Measurements from ENCODE around the gene TMPRSS7.

The TMPRSS7 gene

GRCh38 chr3:112090887-112091586, 56.5 kb downstream of the TMPRSS7 start:
- Histone ChIP-seq H2AK5ac (ENCODE audit: low read depth, low read length) (no peak overlapping the region), H3K79me1 (ENCODE audit: low read depth, low read length) (no peaks in the 10 kb centered on the region), H3K14ac (ENCODE audit: low read length) (no peak overlapping the region), H3K23ac (ENCODE audit: low read depth, low read length, poor library complexity) (no peak overlapping the region), H4K8ac (ENCODE audit: low read depth, low read length) (no peak overlapping the region), H3K4me3 (ENCODE audit: low read length in 2 of 2) (no peak overlapping the region), H2BK15ac (ENCODE audit: low read length) (no peak overlapping the region), H2BK5ac (ENCODE audit: low read length) (no peak overlapping the region), H3K36me3 (replicated peaks in 1 of 2; ENCODE audit: control insufficient read depth in 2 of 2, insufficient read depth in 2 of 2, low read length in 2 of 2) (no peaks in the 10 kb centered on the region), H3K27me3 (ENCODE audit: control insufficient read depth in 3 of 3, insufficient read depth in 3 of 3, low read depth in 1 of 3, low read length in 3 of 3) (peaks cover 0 to 19% (median 8%) of the 10 kb centered on the region in 3 experiments), H3K18ac (ENCODE audit: low read length) (peak overlapping the region; percentile 27), H3K4me2 (ENCODE audit: insufficient read depth, low read length, poor library complexity, severe bottlenecking) (no peak overlapping the region), H3K4me1 (ENCODE audit: control insufficient read depth in 2 of 2, insufficient read depth in 1 of 2, low read depth in 1 of 2, low read length in 2 of 2) (peaks cover 16 to 19% of the 10 kb centered on the region in 2 donors), H4K91ac (ENCODE audit: low read depth, low read length, poor library complexity) (no peak overlapping the region), H3K9ac (ENCODE audit: low read depth, low read length, poor library complexity) (no peak overlapping the region), H3K4ac (ENCODE audit: low read length) (no peak overlapping the region), H2BK12ac (ENCODE audit: low read length) (no peak overlapping the region), H2AFZ (ENCODE audit: low read length) (peak overlapping the region; percentile 21), H3K9me3 (replicated peaks in 1 of 2; ENCODE audit: control insufficient read depth in 2 of 2, insufficient read depth in 1 of 2, low read depth in 1 of 2, low read length in 2 of 2) (no peaks in the 10 kb centered on the region), H2BK120ac (ENCODE audit: low read depth, low read length) (no peak overlapping the region), H3K27ac (replicated peaks; ENCODE audit: low read length) (no peak overlapping the region)
- no CpG with 5 or more reads among the region's 6 CpGs for WGBS, 2 donors (ENCODE audit: extremely low coverage in 2 of 2, insufficient read length in 2 of 2, insufficient replicate concordance in 1 of 2)
- no peak for DNase-seq (ENCODE audit: low spot score)

- Histone ChIP-seq H3K4me1 (ENCODE audit: control insufficient read depth in 2 of 2, insufficient read depth in 1 of 2, low read depth in 1 of 2, low read length in 2 of 2) (peaks cover 14 to 19% of the 10 kb centered on the region in 2 donors), H3K36me3 (replicated peaks in 1 of 2; ENCODE audit: control insufficient read depth in 2 of 2, insufficient read depth in 2 of 2, low read length in 2 of 2) (no peaks in the 10 kb centered on the region), H3K4ac (ENCODE audit: low read length) (no peak overlapping the region), H3K14ac (ENCODE audit: low read length) (no peak overlapping the region), H3K27me3 (ENCODE audit: control insufficient read depth in 3 of 3, insufficient read depth in 3 of 3, low read depth in 1 of 3, low read length in 3 of 3) (peaks cover 0 to 5% (median 1%) of the 10 kb centered on the region in 3 experiments), H2BK120ac (ENCODE audit: low read depth, low read length) (no peak overlapping the region), H3K27ac (replicated peaks; ENCODE audit: low read length) (no peak overlapping the region), H4K91ac (ENCODE audit: low read depth, low read length, poor library complexity) (no peak overlapping the region), H3K79me1 (ENCODE audit: low read depth, low read length) (no peaks in the 10 kb centered on the region), H2AFZ (ENCODE audit: low read length) (peak overlapping the region; percentile 78), H2BK15ac (ENCODE audit: low read length) (no peak overlapping the region), H2AK5ac (ENCODE audit: low read depth, low read length) (no peak overlapping the region), H3K4me2 (ENCODE audit: insufficient read depth, low read length, poor library complexity, severe bottlenecking) (no peak overlapping the region), H2BK5ac (ENCODE audit: low read length) (no peak overlapping the region), H3K18ac (ENCODE audit: low read length) (no peak overlapping the region), H4K8ac (ENCODE audit: low read depth, low read length) (no peak overlapping the region), H3K4me3 (ENCODE audit: low read length in 2 of 2) (no peak overlapping the region), H2BK12ac (ENCODE audit: low read length) (no peak overlapping the region), H3K9ac (ENCODE audit: low read depth, low read length, poor library complexity) (no peak overlapping the region), H3K23ac (ENCODE audit: low read depth, low read length, poor library complexity) (no peak overlapping the region), H3K9me3 (replicated peaks in 1 of 2; ENCODE audit: control insufficient read depth in 2 of 2, insufficient read depth in 1 of 2, low read depth in 1 of 2, low read length in 2 of 2) (no peaks in the 10 kb centered on the region)
- WGBS, 2 donors (ENCODE audit: extremely low coverage in 2 of 2, insufficient read length in 2 of 2, insufficient replicate concordance in 1 of 2) = no CpG with 5 or more reads among the region's 6 CpGs
- no peak for DNase-seq (ENCODE audit: low spot score)
These were observed 58.1 kb downstream of the TMPRSS7 start for GRCh38 chr3:112092496-112093179.

- H2AFZ ChIP-seq (ENCODE audit: low read length) = peak overlapping the region; percentile 78
- no peaks in the 10 kb centered on the region for H3K79me1 ChIP-seq (ENCODE audit: low read depth, low read length)
- H3K4me3 ChIP-seq (ENCODE audit: low read length in 2 of 2) = no peak overlapping the region
- H3K18ac ChIP-seq (ENCODE audit: low read length) = no peak overlapping the region
- no peaks in the 10 kb centered on the region for H3K27me3 ChIP-seq (ENCODE audit: control insufficient read depth in 3 of 3, insufficient read depth in 3 of 3, low read depth in 1 of 3, low read length in 3 of 3)
- no peak for DNase-seq (ENCODE audit: low spot score)
- H3K4me2 ChIP-seq (ENCODE audit: insufficient read depth, low read length, poor library complexity, severe bottlenecking) = no peak overlapping the region
- H3K27ac ChIP-seq (replicated peaks; ENCODE audit: low read length) = no peak overlapping the region
- H2BK12ac ChIP-seq (ENCODE audit: low read length) = no peak overlapping the region
- H3K4me1 ChIP-seq (ENCODE audit: control insufficient read depth in 2 of 2, insufficient read depth in 1 of 2, low read depth in 1 of 2, low read length in 2 of 2) = peaks cover 14 to 19% of the 10 kb centered on the region in 2 donors
- no peaks in the 10 kb centered on the region for H3K9me3 ChIP-seq (replicated peaks in 1 of 2; ENCODE audit: control insufficient read depth in 2 of 2, insufficient read depth in 1 of 2, low read depth in 1 of 2, low read length in 2 of 2)
- no peak overlapping the region for H3K4ac ChIP-seq (ENCODE audit: low read length)
- H2AK5ac ChIP-seq (ENCODE audit: low read depth, low read length) = no peak overlapping the region
- no peak overlapping the region for H3K23ac ChIP-seq (ENCODE audit: low read depth, low read length, poor library complexity)
- no peak overlapping the region for H2BK5ac ChIP-seq (ENCODE audit: low read length)
- no peak overlapping the region for H2BK15ac ChIP-seq (ENCODE audit: low read length)
- H2BK120ac ChIP-seq (ENCODE audit: low read depth, low read length) = no peak overlapping the region
- H3K36me3 ChIP-seq (replicated peaks in 1 of 2; ENCODE audit: control insufficient read depth in 2 of 2, insufficient read depth in 2 of 2, low read length in 2 of 2) = no peaks in the 10 kb centered on the region
- H4K8ac ChIP-seq (ENCODE audit: low read depth, low read length) = no peak overlapping the region
- no peak overlapping the region for H3K14ac ChIP-seq (ENCODE audit: low read length)
- no peak overlapping the region for H4K91ac ChIP-seq (ENCODE audit: low read depth, low read length, poor library complexity)
- no peak overlapping the region for H3K9ac ChIP-seq (ENCODE audit: low read depth, low read length, poor library complexity)
These were observed 58.6 kb downstream of the TMPRSS7 start for GRCh38 chr3:112093180-112093522.

- H2BK12ac ChIP-seq (ENCODE audit: low read length) = no peak overlapping the region
- no peak overlapping the region for H2BK15ac ChIP-seq (ENCODE audit: low read length)
- H3K27me3 ChIP-seq (ENCODE audit: control insufficient read depth in 3 of 3, insufficient read depth in 3 of 3, low read depth in 1 of 3, low read length in 3 of 3) = no peaks in the 10 kb centered on the region
- no peak overlapping the region for H3K27ac ChIP-seq (replicated peaks; ENCODE audit: low read length)
- no peak overlapping the region for H3K18ac ChIP-seq (ENCODE audit: low read length)
- no peak overlapping the region for H3K14ac ChIP-seq (ENCODE audit: low read length)
- no peak overlapping the region for H2AK5ac ChIP-seq (ENCODE audit: low read depth, low read length)
- no peaks in the 10 kb centered on the region for H3K36me3 ChIP-seq (replicated peaks in 1 of 2; ENCODE audit: control insufficient read depth in 2 of 2, insufficient read depth in 2 of 2, low read length in 2 of 2)
- no peak overlapping the region for H2BK5ac ChIP-seq (ENCODE audit: low read length)
- no peak overlapping the region for H3K9ac ChIP-seq (ENCODE audit: low read depth, low read length, poor library complexity)
- no peak for DNase-seq (ENCODE audit: low spot score)
- no peaks in the 10 kb centered on the region for H3K9me3 ChIP-seq (replicated peaks in 1 of 2; ENCODE audit: control insufficient read depth in 2 of 2, insufficient read depth in 1 of 2, low read depth in 1 of 2, low read length in 2 of 2)
- peaks cover 14% of the 10 kb centered on the region in 2 donors for H3K4me1 ChIP-seq (ENCODE audit: control insufficient read depth in 2 of 2, insufficient read depth in 1 of 2, low read depth in 1 of 2, low read length in 2 of 2)
- no peak overlapping the region for H3K4me2 ChIP-seq (ENCODE audit: insufficient read depth, low read length, poor library complexity, severe bottlenecking)
- H3K23ac ChIP-seq (ENCODE audit: low read depth, low read length, poor library complexity) = no peak overlapping the region
- no peak overlapping the region for H3K4ac ChIP-seq (ENCODE audit: low read length)
- no peaks in the 10 kb centered on the region for H3K79me1 ChIP-seq (ENCODE audit: low read depth, low read length)
- H4K8ac ChIP-seq (ENCODE audit: low read depth, low read length) = no peak overlapping the region
- no CpG with 5 or more reads among the region's 2 CpGs for WGBS, 2 donors (ENCODE audit: extremely low coverage in 2 of 2, insufficient read length in 2 of 2, insufficient replicate concordance in 1 of 2)
- no peak overlapping the region for H4K91ac ChIP-seq (ENCODE audit: low read depth, low read length, poor library complexity)
- no peak overlapping the region for H2AFZ ChIP-seq (ENCODE audit: low read length)
- no peak overlapping the region for H3K4me3 ChIP-seq (ENCODE audit: low read length in 2 of 2)
- no peak overlapping the region for H2BK120ac ChIP-seq (ENCODE audit: low read depth, low read length)
These were observed 61.2 kb downstream of the TMPRSS7 start for GRCh38 chr3:112095731-112096130.

Data from neuronal stem cell (in vitro differentiated cells).